Breast epithelium (tissue), 4 donors: ENCODE results near the gene PRDM16. TPM values are rescaled to one million over a fixed set of nuclear protein-coding genes. Genes with fewer than 3 reads are reported as not detected.
A peak's percentile ranks its signal among the peaks of the same experiment; 100 is the strongest.

ENCODE experiments used
- DNase-seq, 2 donors: peaks; one replicate each; pipeline ENCODE4 v3.0.0-alpha.2; 2019; ENCODE audit warnings: low spot score in 2 of 2
- H3K27ac ChIP-seq, 2 donors: fragments of 200-600 bp; sonication (generic) in 1 of 2; one replicate each; pipeline ENCODE4 v1.5.1; 2016 to 2019; ENCODE audit warnings: mild to moderate bottlenecking in 1 of 2
- H3K27me3 ChIP-seq, 2 donors: fragments of 200-600 bp; sonication (generic) in 1 of 2; one replicate each; pipeline versions ENCODE4 v1.5.1 to v1.6.0; 2017 to 2019; ENCODE audit warnings: control low read depth in 1 of 2, mild to moderate bottlenecking in 1 of 2
- H3K36me3 ChIP-seq: fragments of 200-600 bp; one replicate; pipeline ENCODE4 v1.5.1; 2019
- H3K4me1 ChIP-seq, 2 donors: fragments of 200-600 bp; sonication (generic); one replicate each; pipeline ENCODE4 v1.5.1; 2016 to 2019; ENCODE audit warnings: control low read depth in 1 of 2
- H3K4me3 ChIP-seq, 3 donors: fragments of 200-600 bp; sonication (generic); 1 replicate in 2 of 3; 2 replicates in 1 of 3; pipeline ENCODE4 v1.5.1; 2016 to 2019; ENCODE audit warnings: mild to moderate bottlenecking in 3 of 3, moderate library complexity in 2 of 3
- H3K9me3 ChIP-seq, 2 donors: fragments of 200-600 bp; sonication (generic) in 1 of 2; one replicate each; pipeline ENCODE4 v1.5.1; 2016 to 2019; ENCODE audit warnings: control low read depth in 1 of 2
- POLR2A ChIP-seq: fragments of 450-650 bp; IDR thresholded peaks from one replicate; pipeline ENCODE4 v1.6.1; 2016; ENCODE audit warnings: antibody characterized with exemption, mild to moderate bottlenecking, moderate library complexity
- POLR2AphosphoS5 ChIP-seq, 3 donors: sonication (generic); formaldehyde crosslinking; IDR thresholded peaks; one replicate each; pipeline ENCODE4 v1.6.1; 2017; ENCODE audit warnings: antibody characterized with exemption in 3 of 3
- intact Hi-C: fragments of 100-400 bp; cut with DNase I; formaldehyde crosslinking; loops from one replicate; pipeline ENCODE4 v1.15.1; 2023; ENCODE audit warnings: low total_unique reads
- total RNA-seq, 3 donors: library from RNA; depleted of rRNA; stranded (reverse); fragments of >200 nt; gene quantifications; one replicate each; pipeline ENCODE4 v1.1.0, GENCODE V29; 2016
- TF ChIP-seq, protein P1 (sequence below), 3 donors: fragments of 450-650 bp; IDR thresholded peaks; one replicate each; pipeline ENCODE4 v1.5.1; 2016 to 2017; ENCODE audit warnings: antibody characterized with exemption in 3 of 3, mild to moderate bottlenecking in 3 of 3, moderate library complexity in 3 of 3

The PRDM16 gene
- total RNA-seq, 3 donors from 2014 or later = 0.48 to 3.8 (median 3.6) TPM

DNA sequence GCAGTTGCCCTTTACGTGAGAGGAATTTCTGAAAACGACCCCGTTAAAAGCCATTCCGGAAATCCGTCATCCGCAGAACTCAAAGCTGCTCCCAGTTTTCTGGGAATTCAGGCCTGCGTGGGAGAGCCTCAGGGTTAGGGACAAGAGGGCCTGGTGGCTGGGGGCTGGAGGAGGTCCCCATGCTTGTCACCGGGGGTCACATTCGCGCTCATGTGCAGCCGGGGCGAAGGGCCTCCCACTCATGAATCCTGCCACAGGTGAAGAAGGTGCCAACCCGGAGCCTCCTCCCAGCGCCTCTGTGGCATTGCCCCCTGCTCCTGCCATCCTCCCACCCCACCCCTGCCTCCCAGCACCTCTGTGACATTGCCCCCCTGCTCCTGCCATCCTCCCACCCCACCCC is 98.3 kb downstream of the PRDM16 start:
- no peak overlapping the region for H3K4me3 ChIP-seq
- no peaks in the 10 kb centered on the region for H3K9me3 ChIP-seq
- H3K27ac ChIP-seq = no peak overlapping the region
- peaks cover 0 to 7% of the 10 kb centered on the region in 2 donors for H3K27me3 ChIP-seq
- no peaks in the 10 kb centered on the region for H3K36me3 ChIP-seq
- peaks cover 5 to 12% of the 10 kb centered on the region in 2 donors for H3K4me1 ChIP-seq
- TF ChIP-seq POLR2A (no peak), POLR2AphosphoS5 (IDR thresholded peaks at IDR 0.05) (no peak)
- TF ChIP-seq, protein P1, sequence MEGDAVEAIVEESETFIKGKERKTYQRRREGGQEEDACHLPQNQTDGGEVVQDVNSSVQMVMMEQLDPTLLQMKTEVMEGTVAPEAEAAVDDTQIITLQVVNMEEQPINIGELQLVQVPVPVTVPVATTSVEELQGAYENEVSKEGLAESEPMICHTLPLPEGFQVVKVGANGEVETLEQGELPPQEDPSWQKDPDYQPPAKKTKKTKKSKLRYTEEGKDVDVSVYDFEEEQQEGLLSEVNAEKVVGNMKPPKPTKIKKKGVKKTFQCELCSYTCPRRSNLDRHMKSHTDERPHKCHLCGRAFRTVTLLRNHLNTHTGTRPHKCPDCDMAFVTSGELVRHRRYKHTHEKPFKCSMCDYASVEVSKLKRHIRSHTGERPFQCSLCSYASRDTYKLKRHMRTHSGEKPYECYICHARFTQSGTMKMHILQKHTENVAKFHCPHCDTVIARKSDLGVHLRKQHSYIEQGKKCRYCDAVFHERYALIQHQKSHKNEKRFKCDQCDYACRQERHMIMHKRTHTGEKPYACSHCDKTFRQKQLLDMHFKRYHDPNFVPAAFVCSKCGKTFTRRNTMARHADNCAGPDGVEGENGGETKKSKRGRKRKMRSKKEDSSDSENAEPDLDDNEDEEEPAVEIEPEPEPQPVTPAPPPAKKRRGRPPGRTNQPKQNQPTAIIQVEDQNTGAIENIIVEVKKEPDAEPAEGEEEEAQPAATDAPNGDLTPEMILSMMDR (IDR thresholded peaks at IDR 0.05) = no peak
- DNase-seq = no peak
- intact Hi-C loops = loop anchor here (5.0 kb wide), 1 partner anchor 760 kb away; no protein-coding TSS in a partner anchor

DNA sequence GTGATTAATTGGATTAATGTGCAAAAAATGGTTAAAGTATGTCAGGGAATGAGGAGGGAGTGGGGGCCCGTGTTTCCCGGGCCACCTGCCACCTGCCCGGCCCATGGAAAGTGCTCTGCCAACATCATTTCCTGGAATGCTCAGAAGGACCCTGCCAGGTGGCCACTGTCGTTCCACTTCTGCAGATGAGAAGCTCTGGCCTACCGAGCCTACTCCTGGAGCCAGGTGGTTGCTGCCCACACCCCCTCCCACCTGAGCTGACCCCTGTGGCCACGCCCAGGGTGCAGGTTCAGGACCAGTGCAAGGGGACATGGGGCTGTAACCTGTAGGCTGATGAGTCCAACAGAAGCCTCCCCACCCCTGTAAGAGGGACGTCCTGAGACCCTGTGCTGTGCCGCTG is 99.7 kb downstream of the PRDM16 start:
- Histone ChIP-seq H3K4me1 (peaks cover 5 to 21% of the 10 kb centered on the region in 2 donors), H3K27me3 (no peaks in the 10 kb centered on the region), H3K9me3 (no peaks in the 10 kb centered on the region), H3K36me3 (no peaks in the 10 kb centered on the region), H3K27ac (no peak overlapping the region), H3K4me3 (no peak overlapping the region)
- DNase-seq = no peak
- TF ChIP-seq, protein P1 (IDR thresholded peaks at IDR 0.05) = no peak
- TF ChIP-seq POLR2AphosphoS5 (IDR thresholded peaks at IDR 0.05) = no peak
- no peak for TF ChIP-seq POLR2A
- intact Hi-C loops = loop anchor here (5.0 kb wide), 1 partner anchor 761 kb away; no protein-coding TSS in a partner anchor

DNA sequence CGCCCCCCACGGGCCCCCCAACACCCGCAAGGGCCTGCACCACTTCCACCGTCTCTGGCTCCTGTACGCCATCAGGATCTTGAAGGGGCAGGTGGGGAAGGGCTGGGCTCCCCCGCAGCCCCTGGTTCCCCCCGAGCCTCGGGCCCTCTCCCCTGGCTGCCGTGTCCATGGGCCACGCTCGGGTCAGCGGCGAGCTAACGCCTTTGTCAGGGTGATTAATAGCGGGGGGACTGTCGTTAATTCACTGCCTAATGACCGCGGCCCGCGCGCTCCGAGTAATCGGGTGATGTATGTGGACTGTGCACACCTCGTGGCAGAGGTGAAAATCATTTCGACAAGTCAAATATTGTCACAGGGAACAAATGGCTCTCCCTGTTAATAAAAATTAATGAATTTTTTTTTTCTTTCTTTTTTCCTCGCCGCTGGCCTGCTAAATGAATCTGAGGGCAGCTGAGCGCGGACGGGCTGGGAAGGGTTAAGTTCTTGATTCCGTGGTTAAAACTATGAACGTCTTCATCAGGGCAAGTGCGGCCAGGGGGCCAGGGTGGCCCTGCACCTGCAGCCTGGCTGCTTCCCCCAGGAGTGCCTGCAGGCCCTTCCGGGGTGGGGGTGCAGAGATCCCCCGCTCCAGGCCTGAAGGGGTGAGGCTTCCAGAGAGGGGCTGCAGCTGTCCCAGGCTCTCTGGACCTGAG is 100.8 kb downstream of the PRDM16 start:
- H3K4me1 ChIP-seq = peaks cover 5 to 21% of the 10 kb centered on the region in 2 donors

DNA sequence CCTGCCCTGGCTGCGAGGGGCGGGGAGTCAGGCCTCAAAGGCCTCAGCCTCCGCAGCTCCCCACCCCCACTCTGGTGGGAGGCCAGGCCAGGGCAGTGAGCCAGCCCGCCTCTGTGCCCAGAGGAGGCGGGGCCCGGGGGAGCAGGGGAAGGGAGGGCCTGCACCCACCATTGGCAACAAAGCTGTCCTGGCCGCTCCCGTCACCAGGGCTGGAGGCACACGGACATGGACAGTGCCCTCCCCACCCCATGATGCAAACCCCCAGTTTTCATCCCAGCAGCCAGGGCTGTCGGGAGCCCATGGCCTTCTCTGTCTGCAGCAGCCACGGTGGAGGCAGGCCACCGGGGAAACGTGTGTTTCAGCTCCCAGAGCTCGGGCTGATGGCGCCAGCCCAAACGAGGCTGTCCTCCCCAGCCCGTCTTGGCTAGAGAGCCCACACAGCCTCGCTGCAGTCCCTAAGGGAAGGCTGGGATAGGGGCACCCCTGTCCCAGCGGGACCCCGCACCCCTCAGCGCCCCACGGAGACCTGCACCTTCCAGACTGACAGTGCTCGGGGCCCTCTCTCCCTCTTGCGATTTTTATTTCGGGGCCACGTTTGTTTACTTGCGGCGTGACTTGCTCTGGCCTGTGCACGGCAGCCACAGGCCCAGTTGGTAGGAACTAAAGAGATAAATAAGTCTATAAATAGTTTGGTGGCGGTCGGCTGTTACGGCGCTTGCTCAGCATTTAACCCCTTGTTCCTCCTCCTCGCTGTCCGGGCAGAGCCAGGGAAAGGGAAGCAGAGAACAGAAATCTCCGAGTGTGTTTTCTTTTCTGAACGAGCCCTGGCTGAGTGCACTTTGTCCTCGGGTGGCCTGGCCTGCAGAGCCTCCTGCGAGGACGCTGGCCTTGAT is 101.8 kb downstream of the PRDM16 start:
- Histone ChIP-seq H3K36me3 (no peaks in the 10 kb centered on the region), H3K27me3 (no peaks in the 10 kb centered on the region), H3K4me1 (peaks cover 5 to 21% of the 10 kb centered on the region in 2 donors), H3K27ac (peak overlapping the region; percentile 63 to 85), H3K4me3 (peak overlapping the region; percentile 29 to 62 (median 43)), H3K9me3 (no peaks in the 10 kb centered on the region)
- intact Hi-C loops = no loop called here
- TF ChIP-seq POLR2A (no peak), POLR2AphosphoS5 (IDR thresholded peaks at IDR 0.05) (peak in 2 of 3 donors; percentile 19 to 53)
- TF ChIP-seq, protein P1 (IDR thresholded peaks at IDR 0.05) = no peak
- DNase-seq = peak; percentile 62 to 76

More for the DNA sequence above, 100.8 kb downstream of the PRDM16 start:
- no peaks in the 10 kb centered on the region for H3K9me3 ChIP-seq
- no peaks in the 10 kb centered on the region for H3K27me3 ChIP-seq
- intact Hi-C loops = loop anchor here (5.0 kb wide), 1 partner anchor 763 kb away; no protein-coding TSS in a partner anchor
- no peaks in the 10 kb centered on the region for H3K36me3 ChIP-seq
- no peak for DNase-seq
- H3K27ac ChIP-seq = peak overlapping the region in 1 of 2 donors; percentile 85
- TF ChIP-seq POLR2AphosphoS5 (IDR thresholded peaks at IDR 0.05) = no peak
- TF ChIP-seq POLR2A = no peak
- TF ChIP-seq, protein P1 (IDR thresholded peaks at IDR 0.05) = no peak
- H3K4me3 ChIP-seq = peak overlapping the region in 2 of 3 donors; percentile 43 to 62
